ENCODE measurements around the gene HEMK1.

The HEMK1 gene

GRCh38 chr3:50620420-50620819 is 51.1 kb downstream of the HEMK1 start:
- no peak for DNase-seq
- H3K27ac ChIP-seq = no peak overlapping the region

DNA sequence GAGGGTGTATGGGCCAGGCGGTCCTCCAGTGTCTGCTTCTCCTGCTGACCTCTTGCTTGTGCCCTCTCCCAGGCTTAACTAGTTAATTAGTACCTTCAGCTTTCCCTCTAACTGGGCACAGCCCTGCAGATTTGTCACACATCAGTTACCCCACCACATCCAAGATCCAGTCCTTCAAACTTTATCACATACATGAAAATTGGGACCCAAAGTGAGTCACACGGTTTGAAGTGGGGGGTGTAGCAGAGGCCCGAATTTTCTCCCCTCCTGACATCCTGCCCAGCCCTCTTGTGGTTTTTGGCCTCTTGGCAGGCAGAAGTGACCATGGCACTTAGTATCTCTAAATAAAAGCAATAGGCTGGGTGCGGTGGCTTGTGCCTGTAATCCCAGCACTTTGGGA is 51.5 kb downstream of the HEMK1 start:
- in situ Hi-C loops (cut with HindIII; ENCODE audit: low pct_ligation_motif_present, low sequenced_read_pairs) = no loop called here
- no peaks in the 10 kb centered on the region for H3K27me3 ChIP-seq (replicated peaks)
- no peaks in the 10 kb centered on the region for H3K36me3 ChIP-seq (replicated peaks)
- H3K4me3 ChIP-seq (ENCODE audit: low read depth, low read length) = no peak overlapping the region
- no peak for DNase-seq
- TF ChIP-seq, protein P1, sequence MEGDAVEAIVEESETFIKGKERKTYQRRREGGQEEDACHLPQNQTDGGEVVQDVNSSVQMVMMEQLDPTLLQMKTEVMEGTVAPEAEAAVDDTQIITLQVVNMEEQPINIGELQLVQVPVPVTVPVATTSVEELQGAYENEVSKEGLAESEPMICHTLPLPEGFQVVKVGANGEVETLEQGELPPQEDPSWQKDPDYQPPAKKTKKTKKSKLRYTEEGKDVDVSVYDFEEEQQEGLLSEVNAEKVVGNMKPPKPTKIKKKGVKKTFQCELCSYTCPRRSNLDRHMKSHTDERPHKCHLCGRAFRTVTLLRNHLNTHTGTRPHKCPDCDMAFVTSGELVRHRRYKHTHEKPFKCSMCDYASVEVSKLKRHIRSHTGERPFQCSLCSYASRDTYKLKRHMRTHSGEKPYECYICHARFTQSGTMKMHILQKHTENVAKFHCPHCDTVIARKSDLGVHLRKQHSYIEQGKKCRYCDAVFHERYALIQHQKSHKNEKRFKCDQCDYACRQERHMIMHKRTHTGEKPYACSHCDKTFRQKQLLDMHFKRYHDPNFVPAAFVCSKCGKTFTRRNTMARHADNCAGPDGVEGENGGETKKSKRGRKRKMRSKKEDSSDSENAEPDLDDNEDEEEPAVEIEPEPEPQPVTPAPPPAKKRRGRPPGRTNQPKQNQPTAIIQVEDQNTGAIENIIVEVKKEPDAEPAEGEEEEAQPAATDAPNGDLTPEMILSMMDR (IDR thresholded peaks at IDR 0.05; ENCODE audit: low read depth, low read length, missing control alignments) = no peak
- no peak overlapping the region for H3K27ac ChIP-seq

More at GRCh38 chr3:50620420-50620819, 51.1 kb downstream of the HEMK1 start:
- no peak overlapping the region for H3K4me3 ChIP-seq (ENCODE audit: low read depth, low read length)
- TF ChIP-seq, protein P1 (IDR thresholded peaks at IDR 0.05; ENCODE audit: low read depth, low read length, missing control alignments) = no peak
- no peaks in the 10 kb centered on the region for H3K36me3 ChIP-seq (replicated peaks)
- no peaks in the 10 kb centered on the region for H3K27me3 ChIP-seq (replicated peaks)
- in situ Hi-C loops (cut with HindIII; ENCODE audit: low pct_ligation_motif_present, low sequenced_read_pairs) = no loop called here

DNA sequence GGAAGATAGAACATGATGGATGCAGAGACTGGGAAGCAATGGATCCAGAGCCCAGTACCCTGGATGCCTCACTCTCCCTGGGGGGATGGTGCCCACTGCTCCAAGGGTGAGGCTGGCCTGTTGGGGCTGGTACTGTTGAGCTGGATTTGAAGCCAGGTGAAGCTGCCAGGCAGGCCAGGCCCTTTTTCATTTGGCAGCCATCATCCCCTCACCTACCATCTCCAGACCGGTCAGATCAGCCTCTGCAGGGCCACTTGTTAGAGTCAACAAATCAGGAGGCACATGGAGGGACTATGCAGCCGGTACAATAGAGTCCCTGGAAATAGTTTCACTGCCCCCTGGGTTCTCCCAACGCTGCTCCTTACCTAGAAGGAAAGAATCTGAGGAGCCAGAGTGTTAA is 53.6 kb downstream of the HEMK1 start:
- DNase-seq = no peak
- Histone ChIP-seq H3K27ac (no peak overlapping the region), H3K36me3 (replicated peaks) (no peaks in the 10 kb centered on the region), H3K4me3 (ENCODE audit: low read depth, low read length) (no peak overlapping the region), H3K27me3 (replicated peaks) (no peaks in the 10 kb centered on the region)
- TF ChIP-seq, protein P1 (IDR thresholded peaks at IDR 0.05; ENCODE audit: low read depth, low read length, missing control alignments) = no peak
- in situ Hi-C loops (cut with HindIII; ENCODE audit: low pct_ligation_motif_present, low sequenced_read_pairs) = no loop called here

DNA sequence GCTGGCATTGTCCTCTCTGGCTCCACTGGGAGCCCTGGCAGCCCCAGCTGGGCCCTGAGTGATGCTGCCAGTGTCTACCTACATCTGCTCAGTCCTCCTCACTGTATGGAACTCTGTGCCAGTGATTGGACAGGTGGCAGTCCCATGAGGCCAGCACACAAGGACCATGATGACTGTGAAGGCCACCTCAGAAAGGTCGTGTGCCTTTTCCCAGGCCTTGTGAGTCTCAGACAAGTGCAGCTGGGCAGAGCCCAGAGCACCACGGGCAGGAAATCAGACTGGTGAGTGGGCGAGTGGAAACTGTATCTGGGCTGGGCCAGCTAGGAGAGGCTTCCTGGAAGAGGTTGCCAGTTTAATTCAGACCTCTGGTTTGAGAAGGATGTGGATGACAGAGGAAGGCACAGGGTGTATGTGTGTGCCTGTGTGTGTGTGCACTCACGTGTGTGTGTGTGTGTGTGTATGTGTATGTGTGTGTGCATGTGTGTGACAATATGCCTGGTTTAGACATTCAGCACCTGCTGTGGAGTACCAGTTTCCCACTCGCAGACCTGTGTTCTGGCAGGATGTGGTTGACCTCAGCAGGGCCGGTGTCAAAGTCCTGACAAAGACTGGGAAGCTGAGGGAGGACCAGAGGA is 54.6 kb downstream of the HEMK1 start:
- H3K4me3 ChIP-seq (ENCODE audit: low read depth, low read length) = no peak overlapping the region
- TF ChIP-seq, protein P1 (IDR thresholded peaks at IDR 0.05; ENCODE audit: low read depth, low read length, missing control alignments) = no peak
- in situ Hi-C loops (cut with HindIII; ENCODE audit: low pct_ligation_motif_present, low sequenced_read_pairs) = no loop called here
- H3K27me3 ChIP-seq (replicated peaks) = no peaks in the 10 kb centered on the region
- DNase-seq = no peak
- no peak overlapping the region for H3K27ac ChIP-seq
- H3K36me3 ChIP-seq (replicated peaks) = no peaks in the 10 kb centered on the region

GRCh38 chr3:50624634-50625033 is 55.3 kb downstream of the HEMK1 start:
- Histone ChIP-seq H3K36me3 (replicated peaks) (no peaks in the 10 kb centered on the region), H3K27ac (no peak overlapping the region), H3K4me3 (ENCODE audit: low read depth, low read length) (no peak overlapping the region), H3K27me3 (replicated peaks) (no peaks in the 10 kb centered on the region)
- in situ Hi-C loops (cut with HindIII; ENCODE audit: low pct_ligation_motif_present, low sequenced_read_pairs) = no loop called here
- no peak for DNase-seq
- TF ChIP-seq, protein P1 (IDR thresholded peaks at IDR 0.05; ENCODE audit: low read depth, low read length, missing control alignments) = no peak

Measured in brain microvascular endothelial cell (primary cell).